ENCODE data around the gene ABR. TPM values are rescaled to one million over a fixed set of nuclear protein-coding genes. Genes with fewer than 3 reads are reported as not detected.

ABR gene
- polyA plus RNA-seq, 1 experiment = 65.4 TPM

DNA sequence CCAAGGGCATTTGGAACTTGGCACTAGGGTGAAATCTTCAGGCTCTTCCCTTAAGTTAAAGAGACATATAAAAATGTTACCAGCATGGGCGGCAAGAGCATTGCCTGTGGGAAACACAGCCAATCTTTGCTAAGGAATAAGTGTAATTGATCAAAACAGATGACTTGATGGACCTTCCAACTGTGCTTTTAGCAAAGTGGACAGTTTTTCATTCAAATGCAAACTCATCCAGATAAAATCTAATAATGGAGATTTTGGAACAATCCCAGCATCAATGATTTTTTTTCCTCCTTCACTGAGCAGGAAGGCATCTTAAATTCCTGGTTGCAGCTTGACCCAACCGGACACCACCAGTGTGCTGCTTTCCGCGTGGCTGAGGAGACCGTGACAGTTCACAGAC is 47.6 kb upstream of the ABR start:
- peaks cover 24% of the 10 kb centered on the region for H3K27me3 ChIP-seq (ENCODE audit: control insufficient read depth, insufficient read depth, low read length)
- no peak for DNase-seq (ENCODE audit: low read depth)
- POLR2A ChIA-PET = no interaction called here
- H3K36me3 ChIP-seq (ENCODE audit: control insufficient read depth, insufficient read depth, low read length) = no peaks in the 10 kb centered on the region
- TF ChIP-seq, protein P1, sequence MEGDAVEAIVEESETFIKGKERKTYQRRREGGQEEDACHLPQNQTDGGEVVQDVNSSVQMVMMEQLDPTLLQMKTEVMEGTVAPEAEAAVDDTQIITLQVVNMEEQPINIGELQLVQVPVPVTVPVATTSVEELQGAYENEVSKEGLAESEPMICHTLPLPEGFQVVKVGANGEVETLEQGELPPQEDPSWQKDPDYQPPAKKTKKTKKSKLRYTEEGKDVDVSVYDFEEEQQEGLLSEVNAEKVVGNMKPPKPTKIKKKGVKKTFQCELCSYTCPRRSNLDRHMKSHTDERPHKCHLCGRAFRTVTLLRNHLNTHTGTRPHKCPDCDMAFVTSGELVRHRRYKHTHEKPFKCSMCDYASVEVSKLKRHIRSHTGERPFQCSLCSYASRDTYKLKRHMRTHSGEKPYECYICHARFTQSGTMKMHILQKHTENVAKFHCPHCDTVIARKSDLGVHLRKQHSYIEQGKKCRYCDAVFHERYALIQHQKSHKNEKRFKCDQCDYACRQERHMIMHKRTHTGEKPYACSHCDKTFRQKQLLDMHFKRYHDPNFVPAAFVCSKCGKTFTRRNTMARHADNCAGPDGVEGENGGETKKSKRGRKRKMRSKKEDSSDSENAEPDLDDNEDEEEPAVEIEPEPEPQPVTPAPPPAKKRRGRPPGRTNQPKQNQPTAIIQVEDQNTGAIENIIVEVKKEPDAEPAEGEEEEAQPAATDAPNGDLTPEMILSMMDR (IDR thresholded peaks at IDR 0.05; ENCODE audit: insufficient read depth, low read depth, low read length) = no peak
- no peak overlapping the region for H3K4me3 ChIP-seq (ENCODE audit: low read depth, low read length)
- CTCF ChIA-PET = no interaction called here

DNA sequence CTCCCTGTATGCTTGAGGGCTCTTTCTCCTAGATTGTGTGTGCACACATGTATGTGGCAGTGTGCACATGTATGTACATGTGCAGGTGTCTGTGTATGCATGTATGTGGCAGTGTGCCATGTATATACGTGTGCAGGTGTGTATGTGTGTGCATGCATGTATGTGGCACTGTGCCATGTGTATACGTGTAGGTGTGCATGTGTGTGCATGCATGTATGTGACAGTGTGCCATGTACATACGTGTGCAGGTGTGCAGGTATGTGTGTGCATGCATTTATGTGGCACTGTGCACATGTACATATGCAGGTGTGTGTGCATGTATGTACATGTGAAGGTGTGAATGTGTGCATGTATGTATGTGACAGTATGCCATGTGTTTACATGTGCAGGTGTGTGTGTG is 46.5 kb upstream of the ABR start:
- Histone ChIP-seq H3K4me3 (ENCODE audit: low read depth, low read length) (no peak overlapping the region), H3K27me3 (ENCODE audit: control insufficient read depth, insufficient read depth, low read length) (peaks cover 24% of the 10 kb centered on the region), H3K36me3 (ENCODE audit: control insufficient read depth, insufficient read depth, low read length) (no peaks in the 10 kb centered on the region)
- ChIA-PET POLR2A (no interaction called here), CTCF (no interaction called here)
- TF ChIP-seq, protein P1 (IDR thresholded peaks at IDR 0.05; ENCODE audit: insufficient read depth, low read depth, low read length) = no peak
- DNase-seq (ENCODE audit: low read depth) = no peak

DNA sequence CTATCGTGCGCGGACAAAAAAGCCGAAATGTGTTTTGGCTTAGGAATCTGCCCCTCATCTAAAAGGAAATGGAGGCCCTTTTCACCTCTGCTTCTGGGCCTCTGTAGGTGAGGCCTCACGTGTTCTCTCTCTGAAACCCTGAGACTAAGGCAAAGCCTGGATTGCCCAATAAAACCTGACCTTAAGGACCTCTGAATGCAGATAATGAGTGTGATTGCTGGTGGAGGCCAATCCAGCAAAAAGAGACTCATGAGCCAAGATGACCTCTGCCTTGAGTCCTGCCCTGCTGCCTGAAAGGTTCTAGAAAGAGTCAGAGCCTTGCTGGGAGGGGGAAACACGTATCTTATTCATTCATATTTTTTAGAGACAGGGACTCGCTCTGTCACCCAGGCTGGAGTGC is 44.5 kb upstream of the ABR start:
- CTCF ChIA-PET = no interaction called here
- H3K4me3 ChIP-seq (ENCODE audit: low read depth, low read length) = no peak overlapping the region
- no peaks in the 10 kb centered on the region for H3K36me3 ChIP-seq (ENCODE audit: control insufficient read depth, insufficient read depth, low read length)
- POLR2A ChIA-PET = no interaction called here
- no peak for DNase-seq (ENCODE audit: low read depth)
- H3K27me3 ChIP-seq (ENCODE audit: control insufficient read depth, insufficient read depth, low read length) = peaks cover 16% of the 10 kb centered on the region
- TF ChIP-seq, protein P1 (IDR thresholded peaks at IDR 0.05; ENCODE audit: insufficient read depth, low read depth, low read length) = no peak

DNA sequence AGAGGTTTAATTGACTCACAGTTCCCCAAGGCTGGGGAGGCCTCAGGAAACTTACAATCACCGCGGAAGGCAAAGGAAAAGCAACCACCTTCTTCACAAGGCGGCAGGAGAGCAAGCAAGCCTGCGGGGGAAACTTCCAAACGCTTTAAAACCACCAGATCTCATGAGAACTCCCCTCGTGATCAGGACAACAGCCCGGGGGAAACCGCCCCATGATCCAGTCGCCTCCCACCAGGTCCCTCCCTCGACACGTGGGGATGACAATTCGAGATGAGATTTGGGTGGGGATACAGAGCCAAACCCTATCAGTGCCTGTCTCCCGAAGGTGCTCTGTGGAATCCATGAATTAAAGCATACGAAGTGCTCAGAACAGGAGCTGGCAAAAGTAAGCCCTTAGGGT is 43.9 kb upstream of the ABR start:
- TF ChIP-seq, protein P1 (IDR thresholded peaks at IDR 0.05; ENCODE audit: insufficient read depth, low read depth, low read length) = no peak
- no peak overlapping the region for H3K4me3 ChIP-seq (ENCODE audit: low read depth, low read length)
- ChIA-PET POLR2A (no interaction called here), CTCF (no interaction called here)
- H3K27me3 ChIP-seq (ENCODE audit: control insufficient read depth, insufficient read depth, low read length) = peaks cover 16% of the 10 kb centered on the region
- no peak for DNase-seq (ENCODE audit: low read depth)
- H3K36me3 ChIP-seq (ENCODE audit: control insufficient read depth, insufficient read depth, low read length) = no peaks in the 10 kb centered on the region

DNA sequence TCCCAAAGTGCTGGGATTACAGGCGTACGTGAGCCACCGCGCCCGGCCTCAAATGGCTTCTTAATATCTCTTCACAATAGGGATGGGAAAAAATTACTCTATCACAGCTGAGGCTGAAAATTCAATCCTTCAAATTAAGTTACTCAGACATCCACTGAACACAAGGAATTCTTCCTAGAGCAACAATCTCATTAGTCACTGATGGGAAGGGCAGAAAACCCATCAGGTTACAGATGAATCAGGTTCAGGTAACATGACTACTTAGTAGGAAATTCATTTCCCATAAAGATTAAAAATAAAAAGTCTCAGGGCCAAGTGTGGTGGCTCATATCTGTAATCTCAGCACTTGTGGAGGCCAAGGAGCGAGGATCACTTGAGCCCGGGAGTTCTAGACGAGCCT is 42.5 kb upstream of the ABR start:
- CTCF ChIA-PET = interaction anchor here (0.7 to 1.1 kb wide), 2 partner anchors 10 to 397 kb away, joined by 3 read pairs; no protein-coding TSS in a partner anchor

More for the DNA sequence above, 42.5 kb upstream of the ABR start:
- peaks cover 11% of the 10 kb centered on the region for H3K27me3 ChIP-seq (ENCODE audit: control insufficient read depth, insufficient read depth, low read length)
- no peaks in the 10 kb centered on the region for H3K36me3 ChIP-seq (ENCODE audit: control insufficient read depth, insufficient read depth, low read length)
- TF ChIP-seq, protein P1 (IDR thresholded peaks at IDR 0.05; ENCODE audit: insufficient read depth, low read depth, low read length) = no peak
- no peak for DNase-seq (ENCODE audit: low read depth)
- H3K4me3 ChIP-seq (ENCODE audit: low read depth, low read length) = no peak overlapping the region
- POLR2A ChIA-PET = no interaction called here

Measured in BJ (cell line).